Tibial nerve (tissue), 3 donors: ENCODE measurements around the gene ZFPL1.

Source experiments
- POLR2A ChIP-seq, 2 donors: fragments of 450-650 bp; IDR thresholded peaks; one replicate each; pipeline ENCODE4 v1.6.1; 2017; ENCODE audit warnings: antibody characterized with exemption in 2 of 2, mild to moderate bottlenecking in 2 of 2, moderate library complexity in 2 of 2
- TF ChIP-seq, protein P1 (sequence below), 5 experiments: fragments of 200-600 bp in 3 of 5; fragments of 450-650 bp in 2 of 5; sonication (generic) in 3 of 5; IDR thresholded peaks; one replicate each; pipeline ENCODE4 v1.5.1; 2016 to 2019; ENCODE audit warnings: antibody characterized with exemption in 5 of 5, mild to moderate bottlenecking in 3 of 5, moderate library complexity in 2 of 5

DNA sequence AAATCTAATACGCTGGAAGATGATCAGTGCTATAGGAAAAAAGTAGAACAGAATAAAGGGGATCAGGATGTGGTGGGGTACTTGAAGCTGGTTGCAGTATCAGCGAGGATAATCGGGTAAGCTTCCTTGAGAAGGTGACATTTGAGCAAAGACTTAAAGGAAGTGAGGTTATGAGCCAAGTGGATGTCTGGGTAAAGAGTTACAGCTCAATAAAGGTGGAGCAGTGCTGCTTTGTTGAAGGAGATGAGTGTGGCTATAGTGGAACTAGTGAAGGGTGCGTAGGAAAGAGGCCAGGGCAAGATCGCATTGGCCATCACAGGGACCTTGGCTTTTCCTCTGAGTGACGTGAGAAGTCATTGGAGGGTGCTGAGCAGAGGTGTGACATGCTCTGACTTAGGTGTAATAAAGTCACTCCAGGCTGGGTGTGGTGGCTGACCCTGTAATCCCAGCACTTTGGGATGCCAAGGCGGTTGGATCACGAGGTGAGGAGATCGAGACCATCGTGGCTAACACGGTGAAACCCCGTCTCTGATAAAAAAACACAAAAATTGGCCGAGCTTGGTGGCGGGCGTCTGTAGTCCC, 52.6 kb downstream of the ZFPL1 start:
- TF ChIP-seq POLR2A (IDR thresholded peaks at IDR 0.05), result no peak
- TF ChIP-seq, protein P1, sequence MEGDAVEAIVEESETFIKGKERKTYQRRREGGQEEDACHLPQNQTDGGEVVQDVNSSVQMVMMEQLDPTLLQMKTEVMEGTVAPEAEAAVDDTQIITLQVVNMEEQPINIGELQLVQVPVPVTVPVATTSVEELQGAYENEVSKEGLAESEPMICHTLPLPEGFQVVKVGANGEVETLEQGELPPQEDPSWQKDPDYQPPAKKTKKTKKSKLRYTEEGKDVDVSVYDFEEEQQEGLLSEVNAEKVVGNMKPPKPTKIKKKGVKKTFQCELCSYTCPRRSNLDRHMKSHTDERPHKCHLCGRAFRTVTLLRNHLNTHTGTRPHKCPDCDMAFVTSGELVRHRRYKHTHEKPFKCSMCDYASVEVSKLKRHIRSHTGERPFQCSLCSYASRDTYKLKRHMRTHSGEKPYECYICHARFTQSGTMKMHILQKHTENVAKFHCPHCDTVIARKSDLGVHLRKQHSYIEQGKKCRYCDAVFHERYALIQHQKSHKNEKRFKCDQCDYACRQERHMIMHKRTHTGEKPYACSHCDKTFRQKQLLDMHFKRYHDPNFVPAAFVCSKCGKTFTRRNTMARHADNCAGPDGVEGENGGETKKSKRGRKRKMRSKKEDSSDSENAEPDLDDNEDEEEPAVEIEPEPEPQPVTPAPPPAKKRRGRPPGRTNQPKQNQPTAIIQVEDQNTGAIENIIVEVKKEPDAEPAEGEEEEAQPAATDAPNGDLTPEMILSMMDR (IDR thresholded peaks at IDR 0.05), result no peak
